CD4-positive, alpha-beta T cell treated with Interleukin-17A for 1 hour (primary cell): ENCODE results near the gene PIAS1.
A peak's percentile ranks its signal among the peaks of the same experiment; 100 is the strongest.

Source experiments
- DNase-seq: peaks from one replicate; pipeline ENCODE4 v3.0.0-alpha.2; 2020

The PIAS1 gene

GRCh38 chr15:68063606-68064005 lies 9.5 kb downstream of the PIAS1 start:
- no peak for DNase-seq

GRCh38 chr15:68073576-68074288 lies 19.6 kb downstream of the PIAS1 start:
- no peak for DNase-seq

- no peak for DNase-seq
Observed at GRCh38 chr15:68075764-68076385, 21.8 kb downstream of the PIAS1 start.

GRCh38 chr15:68078365-68078764 lies 24.2 kb downstream of the PIAS1 start:
- no peak for DNase-seq

- DNase-seq = no peak
Observed at GRCh38 chr15:68080334-68080733, 26.2 kb downstream of the PIAS1 start.

GRCh38 chr15:68080783-68081182 lies 26.7 kb downstream of the PIAS1 start:
- no peak for DNase-seq

GRCh38 chr15:68081869-68082505 lies 27.9 kb downstream of the PIAS1 start:
- DNase-seq = no peak

- DNase-seq = no peak
Observed at GRCh38 chr15:68082735-68083134, 28.6 kb downstream of the PIAS1 start.

GRCh38 chr15:68083463-68083862 lies 29.3 kb downstream of the PIAS1 start:
- DNase-seq = no peak

- DNase-seq = no peak
Observed at GRCh38 chr15:68085052-68085451, 30.9 kb downstream of the PIAS1 start.

- DNase-seq = no peak
Observed at GRCh38 chr15:68091743-68092142, 37.6 kb downstream of the PIAS1 start.

- no peak for DNase-seq
Observed at GRCh38 chr15:68096099-68096498, 42.0 kb downstream of the PIAS1 start.

GRCh38 chr15:68097029-68097428 lies 42.9 kb downstream of the PIAS1 start:
- no peak for DNase-seq

- DNase-seq = no peak
Observed at GRCh38 chr15:68098465-68098864, 44.4 kb downstream of the PIAS1 start.

GRCh38 chr15:68100194-68100593 lies 46.1 kb downstream of the PIAS1 start:
- no peak for DNase-seq

- no peak for DNase-seq
Observed at GRCh38 chr15:68103603-68104002, 49.5 kb downstream of the PIAS1 start.

- DNase-seq = no peak
Observed at GRCh38 chr15:68106656-68107055, 52.5 kb downstream of the PIAS1 start.

GRCh38 chr15:68107142-68107541 lies 53.0 kb downstream of the PIAS1 start:
- no peak for DNase-seq

GRCh38 chr15:68112706-68113105 lies 58.6 kb downstream of the PIAS1 start:
- DNase-seq = no peak

- DNase-seq = no peak
Observed at GRCh38 chr15:68113273-68113672, 59.2 kb downstream of the PIAS1 start.

GRCh38 chr15:68113751-68114150 lies 59.6 kb downstream of the PIAS1 start:
- no peak for DNase-seq

GRCh38 chr15:68114356-68114755 lies 60.2 kb downstream of the PIAS1 start:
- DNase-seq = peak; percentile 8

- no peak for DNase-seq
Observed at GRCh38 chr15:68114840-68115239, 60.7 kb downstream of the PIAS1 start.

- DNase-seq = no peak
Observed at GRCh38 chr15:68124700-68125099, 70.6 kb downstream of the PIAS1 start.
